K562 (cell line): ENCODE data around the gene GNAL. TPM values are rescaled to one million over a fixed set of nuclear protein-coding genes. Genes with fewer than 3 reads are reported as not detected.

Experiments used
- ATAC-seq: fragments of 200-7000 bp; cut with Tn5 transposase; 3 replicates; pipeline ENCODE4 v1.9.1; 2020; ENCODE audit warnings: moderate library complexity
- BruUV-seq: library from RNA; stranded (reverse); fragments of 400-500 nt; replicated peaks from 2 replicates; lab custom pipeline; 2021; lab: Mats Ljungman, UMichigan
- CTCF ChIA-PET: fragments of 300-600 bp; formaldehyde crosslinking; extraction: SDS; loops from one replicate; lab custom pipeline; 2021; ENCODE audit warnings: low intra/inter-chr PET ratio; lab: Yijun Ruan, JAX
- POLR2A ChIA-PET: fragments of 300-600, 350-650 bp; sonication (Branson Sonifier 250); formaldehyde crosslinking; extraction: SDS; loops from one replicate; lab custom pipeline; 2021; ENCODE audit warnings: antibody characterized with exemption, inconsistent platforms; lab: Yijun Ruan, JAX
- DNase-seq, 4 experiments: peaks; one replicate each; pipeline versions ENCODE4 v3.0.0 to v3.0.0-alpha.2; 2011 to 2018; ENCODE audit warnings: low spot score in 3 of 4, mixed read lengths in 3 of 4; ENCODE audit errors: extremely low read depth in 1 of 4
- FAIRE-seq: peaks from 2 replicates; lab custom pipeline; 2011; peaks lifted over from hg19 to GRCh38; lab: Jason Lieb, UNC
- H2AFZ ChIP-seq: 2 replicates; pipeline ENCODE4 v1.6.0; 2011; ENCODE audit warnings: low read depth, low read length, control low read depth, inconsistent platforms
- H3K27ac ChIP-seq: fragments of 200-600 bp; 3 replicates; pipeline ENCODE4 v1.8.0; 2011; ENCODE audit warnings: low read depth, mild to moderate bottlenecking, control low read depth, inconsistent platforms, low read length, moderate library complexity, mixed read lengths; ENCODE audit errors: extremely low read depth
- H3K27me3 ChIP-seq, 2 experiments: fragments of 300-600 bp in 1 of 2; 2 replicates in 1 of 2; 3 replicates in 1 of 2; pipeline versions ENCODE4 v1.6.0 to v1.8.0; 2011; ENCODE audit warnings: inconsistent platforms in 2 of 2, low read length in 2 of 2, mild to moderate bottlenecking in 1 of 2, mixed read lengths in 1 of 2, moderate library complexity in 1 of 2; ENCODE audit not compliant: control insufficient read depth in 2 of 2, insufficient read depth in 2 of 2
- H3K36me3 ChIP-seq: fragments of 300-600 bp; 3 replicates; pipeline ENCODE4 v1.8.0; 2011; ENCODE audit warnings: mild to moderate bottlenecking, low read length, inconsistent platforms; ENCODE audit not compliant: control insufficient read depth, insufficient read depth
- H3K4me1 ChIP-seq, 2 experiments: fragments of 200-600 bp in 1 of 2; replicated peaks in 1 of 2; 2 replicates in 1 of 2; 3 replicates in 1 of 2; pipeline versions ENCODE4 v1.5.1 to v1.8.0; 2011; ENCODE audit warnings: inconsistent platforms in 2 of 2, low read length in 2 of 2, mild to moderate bottlenecking in 1 of 2, mixed read lengths in 1 of 2, moderate library complexity in 1 of 2; ENCODE audit not compliant: control insufficient read depth in 2 of 2, insufficient read depth in 2 of 2
- H3K4me2 ChIP-seq: 2 replicates; pipeline ENCODE4 v1.6.1; 2011; ENCODE audit warnings: low read length, control low read depth, inconsistent platforms, mixed read lengths; ENCODE audit not compliant: insufficient read depth
- H3K4me3 ChIP-seq: fragments of 200-600 bp; sonication (generic), shearing (Covaris generic); 2 replicates; pipeline ENCODE4 v1.5.1; 2016; ENCODE audit warnings: control low read depth, inconsistent platforms
- H3K79me2 ChIP-seq: fragments of 200-600 bp; 3 replicates; pipeline ENCODE4 v1.8.0; 2011; ENCODE audit warnings: low read length, inconsistent platforms; ENCODE audit not compliant: control insufficient read depth, insufficient read depth
- H3K9ac ChIP-seq, 2 experiments: 2 replicates each; pipeline versions ENCODE4 v1.6.0 to v1.6.1; 2011; ENCODE audit warnings: low read depth in 2 of 2, low read length in 2 of 2, control low read depth in 1 of 2, inconsistent platforms in 1 of 2, mild to moderate bottlenecking in 1 of 2, mixed read lengths in 1 of 2; ENCODE audit not compliant: insufficient read depth in 1 of 2
- H3K9me1 ChIP-seq: one replicate; pipeline ENCODE4 v1.6.0; 2011; ENCODE audit warnings: inconsistent platforms, mild to moderate bottlenecking, low read length, moderate library complexity; ENCODE audit not compliant: control insufficient read depth, insufficient read depth
- H3K9me3 ChIP-seq: replicated peaks from 2 replicates; pipeline ENCODE4 v1.5.1; 2011; ENCODE audit warnings: low read depth, low read length, inconsistent platforms; ENCODE audit not compliant: control insufficient read depth, insufficient read depth
- H4K20me1 ChIP-seq: replicated peaks from 2 replicates; pipeline ENCODE4 v1.6.1; 2011; ENCODE audit warnings: low read length, inconsistent platforms, mixed read lengths; ENCODE audit not compliant: control insufficient read depth, insufficient read depth
- CXXC5 ChIP-seq: fragments of 250-450 bp; sonication (Bioruptor Pico); IDR thresholded peaks from 2 replicates; pipeline ENCODE4 v1.8.0; 2022; ENCODE audit warnings: inconsistent platforms, mild to moderate bottlenecking, moderate library complexity
- DACH1 ChIP-seq: fragments of 450-650 bp; IDR thresholded peaks from 2 replicates; pipeline ENCODE4 v1.6.1; 2018; ENCODE audit not compliant: partially characterized antibody
- ETV6 ChIP-seq, 3 experiments: fragments of 150-350 bp in 1 of 3; sonication (generic) in 1 of 3; formaldehyde crosslinking in 1 of 3; IDR thresholded peaks; 2 replicates each; pipeline versions ENCODE4 v1.6.1 to v1.8.0; 2014 to 2022; ENCODE audit warnings: borderline replicate concordance in 2 of 3, low read depth in 2 of 3, antibody characterized with exemption in 1 of 3, low read length in 1 of 3, mild to moderate bottlenecking in 1 of 3, missing genetic modification reagents in 1 of 3
- IRF2 ChIP-seq: sonication (generic); formaldehyde crosslinking; IDR thresholded peaks from 2 replicates; pipeline ENCODE4 v1.8.1; 2022; ENCODE audit warnings: mild to moderate bottlenecking, missing genetic modification reagents
- MAZ ChIP-seq, 2 experiments: fragments of 450-650 bp in 1 of 2; sonication (generic) in 1 of 2; formaldehyde crosslinking; IDR thresholded peaks in 1 of 2; conservative IDR thresholded peaks in 1 of 2; 2 replicates each; pipeline versions ENCODE4 v1.4.0 to v1.5.0; 2020; ENCODE audit warnings: mild to moderate bottlenecking in 1 of 2, missing genetic modification reagents in 1 of 2
- NR1H2 ChIP-seq: sonication (generic); formaldehyde crosslinking; IDR thresholded peaks from 2 replicates; pipeline ENCODE4 v1.4.0; 2020; ENCODE audit warnings: mild to moderate bottlenecking, missing genetic modification reagents
- WGBS: fragments of 100-300 bp; shearing (Covaris generic); methylation state at CpG from one replicate; pipeline ENCODE4 v1.1.6; 2016; ENCODE audit warnings: low coverage, mixed read lengths; ENCODE audit not compliant: insufficient coverage; ENCODE audit errors: missing lambda C conversion rate; 5-methylcytosine and 5-hydroxymethylcytosine counted together
- in situ Hi-C: fragments of 300-500 bp; cut with MboI; formaldehyde crosslinking; loops from 4 replicates; pipeline ENCODE4 v1.15.0; 2018; ENCODE audit warnings: inconsistent platforms, mixed read lengths
- intact Hi-C: fragments of 100-400 bp; cut with micrococcal nuclease; formaldehyde crosslinking; loops from 2 replicates; pipeline ENCODE4 v1.14.2; 2022
- polyA plus RNA-seq, 8 experiments: library from polyadenylated mRNA; depleted of rRNA in 4 of 8; stranded (reverse) in 5 of 8; unstranded in 3 of 8; fragments of >200 nt; fragmentation: Nextera tagmentation in 2 of 8; fragmentation: Illumina TruSeq in 1 of 8; extraction: Ambion mirVana in 2 of 8; extraction: Trizol in 1 of 8; gene quantifications; 2 replicates each; pipeline versions ENCODE4 v1.2.1 to v1.2.3, GENCODE V29; 2011 to 2014; ENCODE audit warnings: inconsistent platforms in 1 of 8, missing spikeins in 1 of 8
- total RNA-seq, 7 experiments: library from RNA; depleted of rRNA in 6 of 7; stranded (reverse); fragments of >200 nt in 6 of 7; fragmentation: Illumina TruSeq in 2 of 7; extraction: Trizol in 2 of 7; gene quantifications; 2 replicates each; pipeline versions ENCODE4 v1.2.1 to v1.2.3, GENCODE V29; 2011 to 2021; ENCODE audit warnings: low replicate concordance in 1 of 7
- TF ChIP-seq, protein P1 (sequence below): fragments of 450-650 bp; formaldehyde crosslinking; IDR thresholded peaks from 2 replicates; pipeline ENCODE4 v1.4.0; 2020; ENCODE audit warnings: mild to moderate bottlenecking, moderate library complexity

GNAL gene
- total and polyA plus RNA-seq, 9 of the 15 experiments (the other 6 are each of a cell fraction or from before 2014, with no cell fraction given): under 0.01 to 0.10 (median 0.01) TPM; not detected in 5

DNA sequence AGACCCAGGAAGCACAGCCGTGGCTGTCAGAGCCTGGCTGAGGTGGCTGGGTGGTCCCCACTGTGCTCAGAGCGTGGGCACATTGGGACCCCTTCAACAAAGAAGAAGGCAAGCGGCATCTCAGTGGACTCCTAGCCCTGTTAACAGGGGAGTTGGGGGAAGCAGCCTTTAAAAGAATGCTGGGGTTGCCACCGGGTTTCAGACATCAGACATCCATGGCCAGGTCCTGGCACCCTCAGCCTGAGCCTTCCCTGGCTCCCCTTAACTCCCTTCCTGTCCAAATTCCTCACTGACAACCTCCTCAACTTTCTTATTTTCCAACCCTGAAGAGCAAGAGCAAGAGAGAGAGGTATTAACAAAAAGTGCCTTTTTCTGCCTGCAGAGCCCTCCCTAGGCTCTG lies 24.8 kb upstream of the GNAL start (continued):
- no peak for TF ChIP-seq DACH1
- TF ChIP-seq ETV6 (IDR thresholded peaks at IDR 0.05; ENCODE audit: borderline replicate concordance in 1 of 2, low read depth in 2 of 2, low read length in 1 of 2): no peak
- no peak for TF ChIP-seq ETV6 (CRISPR knock-in tag; IDR thresholded peaks at IDR 0.05; ENCODE audit: borderline replicate concordance)
- TF ChIP-seq MAZ (CRISPR knock-in tag; conservative IDR thresholded peaks at IDR 0.05 in 1 of 2, IDR thresholded peaks at IDR 0.05 in 1 of 2): no peak
- TF ChIP-seq, protein P1, sequence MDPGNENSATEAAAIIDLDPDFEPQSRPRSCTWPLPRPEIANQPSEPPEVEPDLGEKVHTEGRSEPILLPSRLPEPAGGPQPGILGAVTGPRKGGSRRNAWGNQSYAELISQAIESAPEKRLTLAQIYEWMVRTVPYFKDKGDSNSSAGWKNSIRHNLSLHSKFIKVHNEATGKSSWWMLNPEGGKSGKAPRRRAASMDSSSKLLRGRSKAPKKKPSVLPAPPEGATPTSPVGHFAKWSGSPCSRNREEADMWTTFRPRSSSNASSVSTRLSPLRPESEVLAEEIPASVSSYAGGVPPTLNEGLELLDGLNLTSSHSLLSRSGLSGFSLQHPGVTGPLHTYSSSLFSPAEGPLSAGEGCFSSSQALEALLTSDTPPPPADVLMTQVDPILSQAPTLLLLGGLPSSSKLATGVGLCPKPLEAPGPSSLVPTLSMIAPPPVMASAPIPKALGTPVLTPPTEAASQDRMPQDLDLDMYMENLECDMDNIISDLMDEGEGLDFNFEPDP (CRISPR knock-in tag): no peak

DNA sequence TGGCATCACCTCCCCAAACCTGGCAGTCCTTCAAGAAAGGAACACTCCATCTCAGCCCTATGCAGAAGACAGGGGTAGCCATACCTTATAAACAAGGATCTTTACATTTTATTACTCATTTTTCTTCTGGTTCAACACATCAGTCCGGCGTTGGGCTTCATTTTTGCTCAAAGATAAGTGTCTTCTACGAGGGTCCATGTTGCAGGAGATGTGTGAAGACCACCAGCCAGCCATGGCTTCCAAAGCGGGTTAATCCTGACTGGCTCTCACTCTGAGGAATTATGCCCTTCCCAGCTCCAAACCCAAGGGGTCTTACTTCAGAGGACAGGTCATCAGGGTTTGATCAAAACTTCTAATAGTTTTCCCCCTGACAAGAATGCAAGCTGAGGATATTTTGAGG lies 23.9 kb upstream of the GNAL start:
- Histone ChIP-seq H3K9ac (no peak overlapping the region), H3K79me2 (no peaks in the 10 kb centered on the region), H3K27me3 (peaks cover 15 to 25% of the 10 kb centered on the region in 2 experiments; a peak in 3 of 5 replicates), H3K9me3 (no peaks in the 10 kb centered on the region), H3K36me3 (no peaks in the 10 kb centered on the region), H3K9me1 (no peaks in the 10 kb centered on the region), H3K4me3 (no peak overlapping the region), H4K20me1 (no peaks in the 10 kb centered on the region), H3K27ac (no peak overlapping the region), H2AFZ (no peak overlapping the region), H3K4me1 (no peaks in the 10 kb centered on the region), H3K4me2 (no peak overlapping the region)
- ATAC-seq: no peak
- TF ChIP-seq NR1H2 (CRISPR knock-in tag): no peak
- no peak for TF ChIP-seq CXXC5 (CRISPR knock-in tag)
- TF ChIP-seq IRF2 (CRISPR knock-in tag): no peak
- no peak for DNase-seq
- FAIRE-seq: no peak
- ChIA-PET CTCF (no interaction called here), POLR2A (no interaction called here)
- BruUV-seq: no TSS peak
- intact Hi-C loops (no loop called here), in situ Hi-C loops (no loop called here)
- 1% methylated on average over 4 of the region's 4 CpGs for WGBS
